Caki2 (cell line): ENCODE measurements around the gene ZNF543. TPM values are rescaled to one million over a fixed set of nuclear protein-coding genes. Genes with fewer than 3 reads are reported as not detected.

Experiments
- DNase-seq: peaks from one replicate; pipeline ENCODE4 v3.0.0-alpha.2; 2015; ENCODE audit warnings: low read depth
- in situ Hi-C: cut with HindIII; loops from 2 replicates; pipeline ENCODE4 v1.10.0; 2016; ENCODE audit warnings: low sequenced_read_pairs, low pct_unique_long_range_greater_than_20kb, mixed read lengths
- total RNA-seq: library from RNA; depleted of rRNA; stranded (reverse); fragments of >200 nt; shearing (Covaris generic); gene quantifications from 2 replicates; pipeline ENCODE4 v1.2.3, GENCODE V29; 2014; ENCODE audit warnings: low replicate concordance

Gene ZNF543
- total RNA-seq, 1 experiment from 2014 or later: 9.3 TPM

GRCh38 chr19:57310792-57311191, 9.5 kb upstream of the ZNF543 start:
- DNase-seq: no peak
- in situ Hi-C loops: no loop called here

GRCh38 chr19:57314146-57314545, 6.1 kb upstream of the ZNF543 start:
- DNase-seq: no peak
- in situ Hi-C loops: no loop called here

DNA sequence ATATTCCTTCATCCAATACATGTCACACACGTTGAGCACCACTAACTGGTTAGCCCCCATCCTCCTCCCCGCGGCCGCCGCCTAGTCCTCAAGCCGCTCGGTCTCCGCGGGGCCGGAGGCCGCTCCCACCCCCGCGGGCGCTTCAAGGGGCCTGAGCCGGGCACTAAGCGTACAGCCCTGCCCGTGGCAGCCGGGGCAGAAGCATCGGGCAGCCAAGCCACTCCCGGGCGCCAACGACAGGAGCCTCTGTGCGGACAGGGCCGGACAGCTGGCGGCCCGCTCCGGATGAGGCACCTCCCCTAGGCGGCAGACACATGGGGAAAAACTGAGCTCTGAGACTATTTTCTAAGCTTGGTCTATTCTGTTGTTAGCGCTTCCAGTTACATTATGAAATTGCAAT, 2.8 kb upstream of the ZNF543 start:
- no peak for DNase-seq
- in situ Hi-C loops: no loop called here

DNA sequence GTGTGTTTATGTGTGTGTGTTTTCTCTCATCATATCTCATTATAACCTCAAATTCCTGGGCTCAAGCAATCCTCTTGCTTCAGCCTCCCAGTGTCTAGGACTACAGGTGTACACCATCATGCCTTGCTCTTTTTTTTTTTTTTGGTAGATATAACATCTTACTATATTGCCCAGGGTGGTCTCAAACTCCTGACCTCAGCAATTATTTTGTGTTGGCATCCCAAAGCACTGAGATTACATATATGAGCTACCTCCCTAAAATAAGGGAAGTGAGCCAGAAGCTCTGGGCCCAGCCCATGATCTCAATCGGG, 448 bp upstream of the ZNF543 start:
- in situ Hi-C loops: no loop called here
- DNase-seq: no peak

DNA sequence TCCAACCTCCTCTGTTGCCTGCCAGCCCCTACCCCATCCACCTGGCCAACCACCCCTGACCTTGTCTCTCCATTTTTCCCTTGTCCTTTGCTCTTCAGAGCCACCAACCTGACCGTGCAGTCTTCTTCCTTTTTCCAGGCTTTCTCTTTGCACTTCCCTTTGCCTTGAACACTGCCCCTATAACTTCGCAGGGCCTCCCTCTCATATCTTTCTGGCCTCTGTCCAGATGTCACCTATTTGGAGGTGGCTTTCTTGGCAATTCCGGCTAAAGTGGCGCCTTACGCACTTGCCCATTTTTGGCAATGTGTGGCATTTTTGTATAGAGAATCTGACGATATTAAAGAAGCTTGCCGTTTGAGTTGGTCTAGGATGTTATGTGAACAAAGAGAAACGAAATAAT, 844 bp downstream of the ZNF543 start:
- in situ Hi-C loops: no loop called here
- no peak for DNase-seq

- no peak for DNase-seq
- in situ Hi-C loops: no loop called here
Measured at GRCh38 chr19:57321751-57322150, 1.5 kb downstream of the ZNF543 start.

DNA sequence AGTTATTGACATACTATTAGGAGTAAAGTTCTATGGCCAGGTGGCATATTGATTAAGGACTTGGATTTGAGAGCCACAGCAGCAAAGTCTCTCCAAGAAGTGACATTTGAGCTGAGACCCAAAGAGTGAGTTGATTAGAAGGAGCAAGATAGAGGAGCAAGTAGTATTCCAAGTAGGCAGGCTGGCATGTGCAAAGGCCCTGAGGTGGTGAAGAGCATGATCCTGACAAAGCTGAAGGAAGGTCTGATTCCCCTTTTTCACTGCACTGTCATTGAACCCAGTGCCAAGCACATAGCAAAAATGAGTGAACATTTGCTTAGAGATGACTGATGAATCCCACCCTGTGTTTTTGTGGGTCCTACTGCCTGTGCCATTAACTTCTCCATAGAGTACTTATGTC, 4.7 kb downstream of the ZNF543 start:
- in situ Hi-C loops: no loop called here
- DNase-seq: no peak

DNA sequence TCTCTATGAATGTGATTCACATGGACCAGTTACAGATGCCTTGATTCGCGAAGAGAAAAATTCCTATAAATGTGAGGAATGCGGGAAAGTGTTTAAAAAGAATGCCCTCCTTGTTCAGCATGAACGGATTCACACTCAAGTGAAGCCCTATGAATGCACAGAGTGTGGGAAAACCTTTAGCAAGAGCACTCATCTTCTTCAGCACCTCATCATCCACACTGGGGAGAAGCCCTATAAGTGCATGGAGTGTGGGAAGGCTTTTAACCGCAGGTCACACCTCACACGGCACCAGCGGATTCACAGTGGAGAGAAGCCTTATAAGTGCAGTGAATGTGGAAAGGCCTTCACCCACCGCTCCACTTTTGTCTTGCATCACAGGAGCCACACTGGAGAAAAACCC, 7.7 kb downstream of the ZNF543 start:
- in situ Hi-C loops: no loop called here
- no peak for DNase-seq

DNA sequence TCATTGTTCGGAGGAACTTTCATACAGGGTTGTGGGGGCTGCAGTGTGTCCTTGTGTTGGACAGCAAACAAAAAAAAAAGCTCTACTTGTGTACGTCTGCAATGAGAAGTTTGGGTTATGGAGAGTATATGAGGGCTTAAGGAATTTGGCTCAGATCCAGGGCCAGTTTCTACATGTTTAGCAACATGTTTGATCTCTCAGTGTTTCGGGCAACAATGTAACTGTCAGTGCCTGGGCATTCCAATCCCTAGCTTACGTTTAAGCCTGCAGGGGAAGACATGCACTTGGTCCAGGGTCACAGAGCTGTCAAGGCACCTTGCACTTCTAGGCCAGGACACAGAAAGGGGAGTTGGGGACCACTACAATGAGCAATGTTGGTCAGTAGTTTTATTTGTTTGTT, 13.9 kb downstream of the ZNF543 start:
- DNase-seq: no peak
- in situ Hi-C loops: no loop called here

DNA sequence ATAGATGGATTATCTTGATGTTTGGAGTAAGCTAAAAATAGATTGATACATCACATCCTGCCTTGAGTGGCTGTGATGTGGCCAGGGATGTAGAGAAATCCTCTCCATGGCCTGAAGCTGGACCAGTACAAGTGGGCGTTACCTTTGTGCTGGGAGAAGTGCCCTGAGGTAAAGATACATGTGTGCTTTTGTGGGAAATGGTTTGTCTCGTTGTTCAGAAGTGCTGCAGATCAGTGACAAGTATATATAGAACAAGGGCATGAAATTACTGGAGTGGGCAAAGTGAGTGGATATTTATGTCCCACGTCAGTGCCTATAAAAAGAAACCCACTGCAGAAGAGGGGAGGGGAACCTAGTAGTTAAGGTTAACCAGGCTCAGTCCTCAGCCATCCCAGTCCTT, 18.6 kb downstream of the ZNF543 start:
- in situ Hi-C loops: no loop called here
- no peak for DNase-seq

DNA sequence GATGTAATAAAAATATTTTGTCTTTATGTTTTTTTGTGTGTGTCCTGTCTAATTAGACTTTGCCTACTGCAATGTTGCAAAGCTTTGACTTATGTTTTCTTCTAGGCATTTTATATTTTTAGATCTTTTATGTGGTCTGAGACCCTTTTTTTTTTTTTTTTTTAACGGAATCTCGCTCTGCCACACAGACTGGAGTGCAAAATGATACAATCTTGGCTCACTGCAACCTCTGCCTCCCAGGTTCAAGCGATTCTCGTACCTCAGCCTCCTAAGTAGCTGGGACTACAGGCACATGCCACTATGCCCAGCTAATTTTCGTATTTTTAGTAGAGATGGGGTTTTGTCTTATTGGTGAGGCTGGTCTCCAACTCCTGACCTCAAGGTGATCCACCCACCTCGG, 22.3 kb downstream of the ZNF543 start:
- in situ Hi-C loops: no loop called here

GRCh38 chr19:57348136-57348535, 27.9 kb downstream of the ZNF543 start:
- in situ Hi-C loops: no loop called here
- no peak for DNase-seq

More for the DNA sequence above, 22.3 kb downstream of the ZNF543 start:
- DNase-seq: no peak

GRCh38 chr19:57350877-57351805, 30.9 kb downstream of the ZNF543 start, which contains the start of gene ZNF304:
Gene ZNF304 (plus strand): TSS chr19:57351271. CDS start chr19:57351665, 394 bp downstream.
- in situ Hi-C loops: no loop called here

GRCh38 chr19:57351867-57352266, 31.6 kb downstream of the ZNF543 start:
- DNase-seq: no peak
- in situ Hi-C loops: no loop called here

More at GRCh38 chr19:57350877-57351805, 30.9 kb downstream of the ZNF543 start, which contains the start of gene ZNF304:
- DNase-seq: peak; percentile 92

- in situ Hi-C loops: no loop called here
- DNase-seq: no peak
Measured at GRCh38 chr19:57355916-57356315, 35.6 kb downstream of the ZNF543 start.

- in situ Hi-C loops: no loop called here
- DNase-seq: no peak
Measured at GRCh38 chr19:57357406-57357805, 37.1 kb downstream of the ZNF543 start.

- DNase-seq: no peak
- in situ Hi-C loops: no loop called here
Measured at GRCh38 chr19:57359300-57359699, 39.0 kb downstream of the ZNF543 start.

DNA sequence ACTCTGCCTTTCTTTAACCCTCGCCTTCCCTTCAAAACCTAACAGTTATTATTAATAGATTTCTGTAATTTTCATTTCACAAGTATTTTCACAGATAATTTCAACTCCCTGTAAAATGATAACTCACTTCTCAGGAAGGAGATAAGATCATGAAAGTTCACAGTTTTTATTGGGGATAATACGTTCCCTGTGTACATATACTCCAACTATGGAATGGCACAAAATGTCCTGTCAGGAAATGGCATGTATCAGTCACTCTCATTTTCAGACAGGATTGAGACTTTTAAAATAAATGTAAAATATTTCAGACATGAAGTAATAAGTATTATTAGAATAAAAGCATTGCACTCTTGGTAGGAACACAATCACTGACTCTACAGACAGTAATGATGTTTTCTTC, 42.1 kb downstream of the ZNF543 start:
- in situ Hi-C loops: no loop called here
- DNase-seq: no peak

DNA sequence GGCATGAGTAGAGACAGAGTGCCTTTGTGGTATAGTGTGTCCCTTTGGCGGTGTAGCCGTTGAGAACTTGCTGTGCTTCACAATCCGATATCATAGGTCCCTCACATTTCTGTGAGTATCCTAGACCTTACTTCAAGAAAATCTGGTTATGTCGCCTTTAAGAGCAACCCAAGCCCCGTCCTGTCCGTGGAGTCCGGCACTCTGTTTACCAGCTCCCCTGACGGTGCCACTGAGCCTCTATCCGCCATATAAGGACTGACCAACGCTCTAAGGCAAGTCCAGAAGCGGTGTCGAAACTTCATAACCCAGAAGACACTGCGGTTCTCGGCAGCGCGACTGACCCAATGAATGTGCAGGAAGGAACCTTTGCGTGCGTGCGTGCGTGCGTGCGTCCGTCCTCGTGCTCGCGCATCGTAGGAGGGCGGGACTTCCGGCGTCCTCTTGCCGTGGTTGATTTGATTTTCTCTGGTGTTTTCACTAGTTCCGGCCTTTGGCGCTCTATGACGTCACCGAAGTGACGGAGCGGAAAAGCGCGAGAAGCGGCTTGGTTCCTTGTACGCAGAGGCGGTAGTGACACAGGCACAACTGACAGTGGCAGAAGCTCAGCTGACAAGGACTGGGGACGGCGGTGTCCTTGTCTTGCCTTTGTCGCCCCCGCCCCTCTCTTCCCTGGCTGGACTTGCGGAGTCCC, 42.9 kb downstream of the ZNF543 start, which contains the start of the genes TRAPPC2B and ZNF547:
Gene TRAPPC2B, plus strand, starts transcription at position 555 of the 691 bp plus-strand sequence. CDS start 1,283 bp downstream, outside the sequence.
Gene ZNF547, plus strand, starts transcription at position 555 of the 691 bp plus-strand sequence. CDS start 5,005 bp downstream, outside the sequence.
- in situ Hi-C loops: no loop called here
- DNase-seq: peak; percentile 100
